HepG2 (cell line): Measurements from ENCODE around the gene AP2A2. TPM values are rescaled to one million over a fixed set of nuclear protein-coding genes. Genes with fewer than 3 reads are reported as not detected.

Experiments
- AGO2 ChIP-seq: fragments of 200-400 bp; formaldehyde crosslinking; optimal IDR thresholded peaks from 2 replicates; pipeline ENCODE3; 2017; ENCODE audit warnings: mild to moderate bottlenecking, low read depth, low read length, moderate library complexity
- FOSL2 ChIP-seq: sonication (generic); formaldehyde crosslinking; IDR thresholded peaks from 2 replicates; pipeline ENCODE4 v1.4.0; 2020; ENCODE audit warnings: missing genetic modification reagents
- FOXJ3 ChIP-seq: sonication (generic); formaldehyde crosslinking; IDR thresholded peaks from 2 replicates; pipeline ENCODE4 v1.4.0; 2020; ENCODE audit warnings: missing genetic modification reagents, mild to moderate bottlenecking, borderline replicate concordance
- FOXK2 ChIP-seq: fragments of 450-650 bp; IDR thresholded peaks from 2 replicates; pipeline ENCODE4 v1.6.1; 2016
- GTF3A ChIP-seq: sonication (generic); formaldehyde crosslinking; conservative IDR thresholded peaks from 2 replicates; pipeline ENCODE4 v1.4.0; 2020; ENCODE audit warnings: mild to moderate bottlenecking, missing genetic modification reagents
- HMG20B ChIP-seq: conservative IDR thresholded peaks from 2 replicates; pipeline ENCODE4 v1.6.1; 2016; ENCODE audit warnings: missing genetic modification reagents, missing compliant biosample characterization
- IRF2 ChIP-seq: IDR thresholded peaks from 2 replicates; pipeline ENCODE4 v1.6.1; 2018; ENCODE audit warnings: missing genetic modification reagents, missing compliant biosample characterization
- POLR2A ChIP-seq, 2 experiments: IDR thresholded peaks; 2 replicates each; pipeline ENCODE4 v1.6.1; 2011; ENCODE audit warnings: low read depth in 2 of 2, low read length in 2 of 2, mild to moderate bottlenecking in 1 of 2, moderate library complexity in 1 of 2; ENCODE audit not compliant: insufficient read depth in 1 of 2
- RBM39 ChIP-seq: fragments of 200-400 bp; formaldehyde crosslinking; IDR thresholded peaks from one replicate; pipeline ENCODE4 v1.6.1; 2018; ENCODE audit warnings: antibody characterized with exemption, mild to moderate bottlenecking, low read depth, low read length; ENCODE audit not compliant: poor library complexity, severe bottlenecking
- SETDB1 ChIP-seq: sonication (generic); formaldehyde crosslinking; IDR thresholded peaks from 2 replicates; pipeline ENCODE4 v1.5.1; 2020; ENCODE audit warnings: missing genetic modification reagents, mild to moderate bottlenecking, borderline replicate concordance
- SP4 ChIP-seq: sonication (generic); formaldehyde crosslinking; IDR thresholded peaks from 2 replicates; pipeline ENCODE4 v1.8.1; 2023; ENCODE audit warnings: mild to moderate bottlenecking, missing genetic modification reagents
- TOPORS ChIP-seq: sonication (generic); formaldehyde crosslinking; IDR thresholded peaks from 2 replicates; pipeline ENCODE4 v1.8.0; 2023; ENCODE audit warnings: mild to moderate bottlenecking, missing genetic modification reagents
- ZNF557 ChIP-seq: sonication (generic); formaldehyde crosslinking; IDR thresholded peaks from 2 replicates; pipeline ENCODE4 v1.4.0; 2020; ENCODE audit warnings: missing genetic modification reagents
- polyA plus RNA-seq, 8 experiments: library from polyadenylated mRNA; depleted of rRNA in 3 of 8; stranded (reverse) in 7 of 8; unstranded in 1 of 8; fragments of >200 nt; fragmentation: Illumina TruSeq in 4 of 8; extraction: Trizol in 4 of 8; gene quantifications; 2 replicates each; pipeline versions ENCODE4 v1.2.1 to v1.2.3, GENCODE V29; 2011 to 2016; ENCODE audit warnings: low read depth in 4 of 8, missing spikeins in 1 of 8, mixed read lengths in 1 of 8; ENCODE audit not compliant: insufficient read depth in 1 of 8
- total RNA-seq, 5 experiments: library from RNA; depleted of rRNA; stranded (reverse); fragments of >200 nt; fragmentation: Illumina TruSeq; extraction: Trizol; gene quantifications; 2 replicates each; pipeline ENCODE4 v1.2.3, GENCODE V29; 2016; ENCODE audit warnings: low read depth in 1 of 5
- TF ChIP-seq, protein P1 (sequence below): sonication (generic); formaldehyde crosslinking; IDR thresholded peaks from 2 replicates; pipeline ENCODE4 v1.8.1; 2023; ENCODE audit warnings: mild to moderate bottlenecking, moderate library complexity, missing genetic modification reagents
- TF ChIP-seq, protein P2 (sequence below): sonication (generic); formaldehyde crosslinking; IDR thresholded peaks from 2 replicates; pipeline ENCODE4 v1.5.0; 2020; ENCODE audit warnings: mild to moderate bottlenecking, missing genetic modification reagents
- TF ChIP-seq, protein P3 (sequence below): sonication (generic); formaldehyde crosslinking; IDR thresholded peaks from 2 replicates; pipeline ENCODE4 v1.9.0; 2021; ENCODE audit warnings: mild to moderate bottlenecking, missing genetic modification reagents
- TF ChIP-seq, protein P4 (sequence below): sonication (generic); formaldehyde crosslinking; IDR thresholded peaks from 2 replicates; pipeline ENCODE4 v1.8.0; 2022; ENCODE audit warnings: missing genetic modification reagents, mild to moderate bottlenecking, moderate library complexity, borderline replicate concordance

AP2A2 gene
- total and polyA plus RNA-seq, 2 of the 13 experiments (the other 11 are each of a cell fraction or from before 2014, with no cell fraction given): 25.7 to 75.7 TPM

DNA sequence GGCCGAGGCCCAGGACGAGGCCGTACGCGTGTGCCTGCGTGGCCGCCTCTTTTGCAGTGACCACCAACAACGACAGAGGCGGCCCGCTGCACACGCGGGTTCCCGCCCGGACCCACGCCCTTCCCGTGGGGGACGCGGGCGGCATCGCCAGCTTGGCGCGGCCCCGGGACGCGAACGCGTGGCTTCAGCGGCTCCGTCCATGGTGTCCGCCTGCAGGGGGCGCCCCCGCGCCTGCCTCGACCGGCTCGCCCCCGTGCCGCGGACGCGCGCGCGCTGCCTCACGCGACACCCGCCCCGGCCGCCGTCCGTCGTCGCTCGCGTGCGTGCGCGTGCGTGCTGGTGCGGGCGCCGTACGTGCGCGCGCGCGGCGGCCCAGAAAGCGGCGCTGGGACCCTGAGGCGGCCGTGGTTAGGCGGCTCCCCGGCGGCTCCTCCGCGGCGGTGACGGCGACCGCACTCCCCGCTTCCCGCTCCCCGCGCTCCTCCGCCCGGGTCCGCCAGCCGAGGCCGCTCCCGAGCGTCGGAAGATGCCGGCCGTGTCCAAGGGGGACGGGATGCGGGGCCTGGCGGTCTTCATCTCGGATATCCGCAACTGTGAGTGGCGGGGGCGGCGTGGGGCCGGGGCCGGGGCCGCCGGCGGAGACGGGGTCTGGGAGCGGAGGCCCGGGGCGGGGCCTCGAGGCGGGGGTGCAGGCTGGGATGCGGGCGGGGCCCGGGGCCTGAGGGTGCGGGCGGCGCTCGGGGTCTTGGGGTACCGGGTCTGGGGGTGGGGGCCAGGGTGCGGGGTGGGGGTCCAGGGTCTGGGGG, at the start of gene AP2A2 (continued):
- no peak for TF ChIP-seq FOSL2 (CRISPR knock-in tag)
- TF ChIP-seq, protein P1, sequence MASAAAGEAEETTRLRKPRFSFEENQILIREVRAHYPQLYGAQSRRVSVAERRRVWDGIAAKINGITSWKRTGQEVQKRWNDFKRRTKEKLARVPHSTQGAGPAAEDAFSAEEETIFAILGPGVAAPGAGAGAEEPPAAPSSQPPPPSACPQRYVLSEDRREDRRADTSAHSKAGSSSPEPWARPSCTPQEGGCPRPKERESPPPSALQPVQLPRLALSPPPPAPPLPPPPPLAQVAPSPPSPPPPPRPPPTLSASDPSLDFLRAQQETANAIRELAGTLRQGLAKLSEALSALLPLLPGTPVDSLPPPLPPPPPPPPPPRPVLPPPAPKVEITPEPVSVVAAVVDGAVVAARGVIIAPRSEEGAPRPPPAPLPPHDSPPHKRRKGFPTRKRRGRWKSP (CRISPR knock-in tag): peak; percentile 21; the same call in 1 of the 2 replicates
- TF ChIP-seq SP4 (CRISPR knock-in tag): no peak; the same call in 1 of the 2 replicates
- TF ChIP-seq TOPORS (CRISPR knock-in tag): 0 out of 2 replicates have a peak, but pooled peaks have one; percentile 64
- TF ChIP-seq RBM39: no peak
- TF ChIP-seq AGO2: peak; percentile 12
- no peak for TF ChIP-seq FOXJ3 (CRISPR knock-in tag)
- TF ChIP-seq, protein P2, sequence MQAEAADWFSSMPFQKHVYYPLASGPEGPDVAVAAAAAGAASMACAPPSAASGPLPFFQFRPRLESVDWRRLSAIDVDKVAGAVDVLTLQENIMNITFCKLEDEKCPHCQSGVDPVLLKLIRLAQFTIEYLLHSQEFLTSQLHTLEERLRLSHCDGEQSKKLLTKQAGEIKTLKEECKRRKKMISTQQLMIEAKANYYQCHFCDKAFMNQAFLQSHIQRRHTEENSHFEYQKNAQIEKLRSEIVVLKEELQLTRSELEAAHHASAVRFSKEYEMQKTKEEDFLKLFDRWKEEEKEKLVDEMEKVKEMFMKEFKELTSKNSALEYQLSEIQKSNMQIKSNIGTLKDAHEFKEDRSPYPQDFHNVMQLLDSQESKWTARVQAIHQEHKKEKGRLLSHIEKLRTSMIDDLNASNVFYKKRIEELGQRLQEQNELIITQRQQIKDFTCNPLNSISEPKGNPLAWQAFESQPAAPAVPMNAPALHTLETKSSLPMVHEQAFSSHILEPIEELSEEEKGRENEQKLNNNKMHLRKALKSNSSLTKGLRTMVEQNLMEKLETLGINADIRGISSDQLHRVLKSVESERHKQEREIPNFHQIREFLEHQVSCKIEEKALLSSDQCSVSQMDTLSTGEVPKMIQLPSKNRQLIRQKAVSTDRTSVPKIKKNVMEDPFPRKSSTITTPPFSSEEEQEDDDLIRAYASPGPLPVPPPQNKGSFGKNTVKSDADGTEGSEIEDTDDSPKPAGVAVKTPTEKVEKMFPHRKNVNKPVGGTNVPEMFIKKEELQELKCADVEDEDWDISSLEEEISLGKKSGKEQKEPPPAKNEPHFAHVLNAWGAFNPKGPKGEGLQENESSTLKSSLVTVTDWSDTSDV (CRISPR knock-in tag): 0 out of 2 replicates have a peak, but pooled peaks have one; percentile 45
- TF ChIP-seq GTF3A: 0 out of 2 replicates have a peak, but pooled peaks have one; percentile 56
- no peak for TF ChIP-seq HMG20B (CRISPR knock-in tag)
- TF ChIP-seq, protein P3, sequence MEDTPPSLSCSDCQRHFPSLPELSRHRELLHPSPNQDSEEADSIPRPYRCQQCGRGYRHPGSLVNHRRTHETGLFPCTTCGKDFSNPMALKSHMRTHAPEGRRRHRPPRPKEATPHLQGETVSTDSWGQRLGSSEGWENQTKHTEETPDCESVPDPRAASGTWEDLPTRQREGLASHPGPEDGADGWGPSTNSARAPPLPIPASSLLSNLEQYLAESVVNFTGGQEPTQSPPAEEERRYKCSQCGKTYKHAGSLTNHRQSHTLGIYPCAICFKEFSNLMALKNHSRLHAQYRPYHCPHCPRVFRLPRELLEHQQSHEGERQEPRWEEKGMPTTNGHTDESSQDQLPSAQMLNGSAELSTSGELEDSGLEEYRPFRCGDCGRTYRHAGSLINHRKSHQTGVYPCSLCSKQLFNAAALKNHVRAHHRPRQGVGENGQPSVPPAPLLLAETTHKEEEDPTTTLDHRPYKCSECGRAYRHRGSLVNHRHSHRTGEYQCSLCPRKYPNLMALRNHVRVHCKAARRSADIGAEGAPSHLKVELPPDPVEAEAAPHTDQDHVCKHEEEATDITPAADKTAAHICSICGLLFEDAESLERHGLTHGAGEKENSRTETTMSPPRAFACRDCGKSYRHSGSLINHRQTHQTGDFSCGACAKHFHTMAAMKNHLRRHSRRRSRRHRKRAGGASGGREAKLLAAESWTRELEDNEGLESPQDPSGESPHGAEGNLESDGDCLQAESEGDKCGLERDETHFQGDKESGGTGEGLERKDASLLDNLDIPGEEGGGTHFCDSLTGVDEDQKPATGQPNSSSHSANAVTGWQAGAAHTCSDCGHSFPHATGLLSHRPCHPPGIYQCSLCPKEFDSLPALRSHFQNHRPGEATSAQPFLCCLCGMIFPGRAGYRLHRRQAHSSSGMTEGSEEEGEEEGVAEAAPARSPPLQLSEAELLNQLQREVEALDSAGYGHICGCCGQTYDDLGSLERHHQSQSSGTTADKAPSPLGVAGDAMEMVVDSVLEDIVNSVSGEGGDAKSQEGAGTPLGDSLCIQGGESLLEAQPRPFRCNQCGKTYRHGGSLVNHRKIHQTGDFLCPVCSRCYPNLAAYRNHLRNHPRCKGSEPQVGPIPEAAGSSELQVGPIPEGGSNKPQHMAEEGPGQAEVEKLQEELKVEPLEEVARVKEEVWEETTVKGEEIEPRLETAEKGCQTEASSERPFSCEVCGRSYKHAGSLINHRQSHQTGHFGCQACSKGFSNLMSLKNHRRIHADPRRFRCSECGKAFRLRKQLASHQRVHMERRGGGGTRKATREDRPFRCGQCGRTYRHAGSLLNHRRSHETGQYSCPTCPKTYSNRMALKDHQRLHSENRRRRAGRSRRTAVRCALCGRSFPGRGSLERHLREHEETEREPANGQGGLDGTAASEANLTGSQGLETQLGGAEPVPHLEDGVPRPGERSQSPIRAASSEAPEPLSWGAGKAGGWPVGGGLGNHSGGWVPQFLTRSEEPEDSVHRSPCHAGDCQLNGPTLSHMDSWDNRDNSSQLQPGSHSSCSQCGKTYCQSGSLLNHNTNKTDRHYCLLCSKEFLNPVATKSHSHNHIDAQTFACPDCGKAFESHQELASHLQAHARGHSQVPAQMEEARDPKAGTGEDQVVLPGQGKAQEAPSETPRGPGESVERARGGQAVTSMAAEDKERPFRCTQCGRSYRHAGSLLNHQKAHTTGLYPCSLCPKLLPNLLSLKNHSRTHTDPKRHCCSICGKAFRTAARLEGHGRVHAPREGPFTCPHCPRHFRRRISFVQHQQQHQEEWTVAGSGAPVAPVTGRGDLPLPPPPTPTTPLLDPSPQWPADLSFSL: no peak
- no peak for TF ChIP-seq SETDB1 (CRISPR knock-in tag)
- peak; percentile 26; the same call in 1 of the 2 replicates for TF ChIP-seq IRF2
- 0 out of 4 replicates have a peak, but pooled peaks of 1 of the 2 experiments have one; percentile 8 for TF ChIP-seq POLR2A (IDR thresholded peaks at IDR 0.05; ENCODE audit: insufficient read depth in 1 of 2, low read depth in 2 of 2, low read length in 2 of 2)
- TF ChIP-seq FOXK2: no peak
- TF ChIP-seq, protein P4, sequence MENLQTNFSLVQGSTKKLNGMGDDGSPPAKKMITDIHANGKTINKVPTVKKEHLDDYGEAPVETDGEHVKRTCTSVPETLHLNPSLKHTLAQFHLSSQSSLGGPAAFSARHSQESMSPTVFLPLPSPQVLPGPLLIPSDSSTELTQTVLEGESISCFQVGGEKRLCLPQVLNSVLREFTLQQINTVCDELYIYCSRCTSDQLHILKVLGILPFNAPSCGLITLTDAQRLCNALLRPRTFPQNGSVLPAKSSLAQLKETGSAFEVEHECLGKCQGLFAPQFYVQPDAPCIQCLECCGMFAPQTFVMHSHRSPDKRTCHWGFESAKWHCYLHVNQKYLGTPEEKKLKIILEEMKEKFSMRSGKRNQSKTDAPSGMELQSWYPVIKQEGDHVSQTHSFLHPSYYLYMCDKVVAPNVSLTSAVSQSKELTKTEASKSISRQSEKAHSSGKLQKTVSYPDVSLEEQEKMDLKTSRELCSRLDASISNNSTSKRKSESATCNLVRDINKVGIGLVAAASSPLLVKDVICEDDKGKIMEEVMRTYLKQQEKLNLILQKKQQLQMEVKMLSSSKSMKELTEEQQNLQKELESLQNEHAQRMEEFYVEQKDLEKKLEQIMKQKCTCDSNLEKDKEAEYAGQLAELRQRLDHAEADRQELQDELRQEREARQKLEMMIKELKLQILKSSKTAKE (CRISPR knock-in tag): no peak
- no peak for TF ChIP-seq ZNF557 (CRISPR knock-in tag)
